ENCODE results near the gene ACYP2.
"Not testable (repeated sequence)": the region's sequence is repeated elsewhere in the genome, so short reads cannot be mapped to it uniquely, and the experiment has no call there.

Gene ACYP2

GRCh38 chr2:54247115-54247514 is 131.7 kb downstream of the ACYP2 start:
- DNase-seq: no peak
- in situ Hi-C loops (cut with HindIII; ENCODE audit: low pct_ligation_motif_present, low pct_unique_long_range_greater_than_20kb, low sequenced_read_pairs): no loop called here

GRCh38 chr2:54249629-54250028 is 134.2 kb downstream of the ACYP2 start:
- in situ Hi-C loops (cut with HindIII; ENCODE audit: low pct_ligation_motif_present, low pct_unique_long_range_greater_than_20kb, low sequenced_read_pairs): no loop called here
- DNase-seq: no peak

- in situ Hi-C loops (cut with HindIII; ENCODE audit: low pct_ligation_motif_present, low pct_unique_long_range_greater_than_20kb, low sequenced_read_pairs): no loop called here
- no peak for DNase-seq
Measured at GRCh38 chr2:54254180-54254579, 138.8 kb downstream of the ACYP2 start.

GRCh38 chr2:54255230-54256090 is 140.0 kb downstream of the ACYP2 start:
- no peak for DNase-seq
- in situ Hi-C loops (cut with HindIII; ENCODE audit: low pct_ligation_motif_present, low pct_unique_long_range_greater_than_20kb, low sequenced_read_pairs): no loop called here

- DNase-seq: no peak
- in situ Hi-C loops (cut with HindIII; ENCODE audit: low pct_ligation_motif_present, low pct_unique_long_range_greater_than_20kb, low sequenced_read_pairs): no loop called here
Measured at GRCh38 chr2:54256091-54256694, 140.8 kb downstream of the ACYP2 start, which contains the start of gene TSPYL6. TSPYL6 (minus strand) TSS chr2:54256229; CDS start chr2:54256151, 78 bp downstream.

GRCh38 chr2:54258166-54258565 is 142.8 kb downstream of the ACYP2 start:
- in situ Hi-C loops (cut with HindIII; ENCODE audit: low pct_ligation_motif_present, low pct_unique_long_range_greater_than_20kb, low sequenced_read_pairs): no loop called here
- no peak for DNase-seq

GRCh38 chr2:54259413-54260240 is 144.2 kb downstream of the ACYP2 start:
- in situ Hi-C loops (cut with HindIII; ENCODE audit: low pct_ligation_motif_present, low pct_unique_long_range_greater_than_20kb, low sequenced_read_pairs): no loop called here
- DNase-seq: no peak

- in situ Hi-C loops (cut with HindIII; ENCODE audit: low pct_ligation_motif_present, low pct_unique_long_range_greater_than_20kb, low sequenced_read_pairs): no loop called here
- no peak for DNase-seq
Measured at GRCh38 chr2:54260241-54260595, 144.8 kb downstream of the ACYP2 start.

- in situ Hi-C loops (cut with HindIII; ENCODE audit: low pct_ligation_motif_present, low pct_unique_long_range_greater_than_20kb, low sequenced_read_pairs): no loop called here
- no peak for DNase-seq
Measured at GRCh38 chr2:54261537-54261936, 146.1 kb downstream of the ACYP2 start.

- in situ Hi-C loops (cut with HindIII; ENCODE audit: low pct_ligation_motif_present, low pct_unique_long_range_greater_than_20kb, low sequenced_read_pairs): no loop called here
- no peak for DNase-seq
Measured at GRCh38 chr2:54262015-54262765, 146.8 kb downstream of the ACYP2 start.

- in situ Hi-C loops (cut with HindIII; ENCODE audit: low pct_ligation_motif_present, low pct_unique_long_range_greater_than_20kb, low sequenced_read_pairs); DNase-seq: not testable (repeated sequence)
Measured at GRCh38 chr2:54265081-54265480, 149.7 kb downstream of the ACYP2 start.

GRCh38 chr2:54267577-54267976 is 152.2 kb downstream of the ACYP2 start:
- in situ Hi-C loops (cut with HindIII; ENCODE audit: low pct_ligation_motif_present, low pct_unique_long_range_greater_than_20kb, low sequenced_read_pairs): no loop called here
- no peak for DNase-seq

- no peak for DNase-seq
- in situ Hi-C loops (cut with HindIII; ENCODE audit: low pct_ligation_motif_present, low pct_unique_long_range_greater_than_20kb, low sequenced_read_pairs): no loop called here
Measured at GRCh38 chr2:54271189-54271588, 155.8 kb downstream of the ACYP2 start.

- DNase-seq: no peak
- in situ Hi-C loops (cut with HindIII; ENCODE audit: low pct_ligation_motif_present, low pct_unique_long_range_greater_than_20kb, low sequenced_read_pairs): no loop called here
Measured at GRCh38 chr2:54271843-54272627, 156.6 kb downstream of the ACYP2 start.

GRCh38 chr2:54274781-54275242 is 159.4 kb downstream of the ACYP2 start:
- no peak for DNase-seq
- in situ Hi-C loops (cut with HindIII; ENCODE audit: low pct_ligation_motif_present, low pct_unique_long_range_greater_than_20kb, low sequenced_read_pairs): no loop called here

GRCh38 chr2:54275541-54275940 is 160.1 kb downstream of the ACYP2 start:
- in situ Hi-C loops (cut with HindIII; ENCODE audit: low pct_ligation_motif_present, low pct_unique_long_range_greater_than_20kb, low sequenced_read_pairs): no loop called here
- DNase-seq: no peak

GRCh38 chr2:54279385-54279784 is 164.0 kb downstream of the ACYP2 start:
- DNase-seq: peak; percentile 6
- in situ Hi-C loops (cut with HindIII; ENCODE audit: low pct_ligation_motif_present, low pct_unique_long_range_greater_than_20kb, low sequenced_read_pairs): no loop called here

- in situ Hi-C loops (cut with HindIII; ENCODE audit: low pct_ligation_motif_present, low pct_unique_long_range_greater_than_20kb, low sequenced_read_pairs): no loop called here
- no peak for DNase-seq
Measured at GRCh38 chr2:54284826-54285225, 169.4 kb downstream of the ACYP2 start.

Data from ACHN (cell line).